Tongue (tissue), 2 donors: ENCODE results near the gene PEF1. TPM values are rescaled to one million over a fixed set of nuclear protein-coding genes. Genes with fewer than 3 reads are reported as not detected.

Experiments
- DNase-seq: peaks from one replicate; pipeline ENCODE4 v3.0.0-alpha.2; 2015
- total RNA-seq: library from RNA; depleted of rRNA; stranded (reverse); fragments of >200 nt; gene quantifications from one replicate; pipeline ENCODE4 v1.2.3, GENCODE V29; 2014

Gene PEF1
- total RNA-seq, 1 donor from 2014 or later = 52.1 TPM

DNA sequence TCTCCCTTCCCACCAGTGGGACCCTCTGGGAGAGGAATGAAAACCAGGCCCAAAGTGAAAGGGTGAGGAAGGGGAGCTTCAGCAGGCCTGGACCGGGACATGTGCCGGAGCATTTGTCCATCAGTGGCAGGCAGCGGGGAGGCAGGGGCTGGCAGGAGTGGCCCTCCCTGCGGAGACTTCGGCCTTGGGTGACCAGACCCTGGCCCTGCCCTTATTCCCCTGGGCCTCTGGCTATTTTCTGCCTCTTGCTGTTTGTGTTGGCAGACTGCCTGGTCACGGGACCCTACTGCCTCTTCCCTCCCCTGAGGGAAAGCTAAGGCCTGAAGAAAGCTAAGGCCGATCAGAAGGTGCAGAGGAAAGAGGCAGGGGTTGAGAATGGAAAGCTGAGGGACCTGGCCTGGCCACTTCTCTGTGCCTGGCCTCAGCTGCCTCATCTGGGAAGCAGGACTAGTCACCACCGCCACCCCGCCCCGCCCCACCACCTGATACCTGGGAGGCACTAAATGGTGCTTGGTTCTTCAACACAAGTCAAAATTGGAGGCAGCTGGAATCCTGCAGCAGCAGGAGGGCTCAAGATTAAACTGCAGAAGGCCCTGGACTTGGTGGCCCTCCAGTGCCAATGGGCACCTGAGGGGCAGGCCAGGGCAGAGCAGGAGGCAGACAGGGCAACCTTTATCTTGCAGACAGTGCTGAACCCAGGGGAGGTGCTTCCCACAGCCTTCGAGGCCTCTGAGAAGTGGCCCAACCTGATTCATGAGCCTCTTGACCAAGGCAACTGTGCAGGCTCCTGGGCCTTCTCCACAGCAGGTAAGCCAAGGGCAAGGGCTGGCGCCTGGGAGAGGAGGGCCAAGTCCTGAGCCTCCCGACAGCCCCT lies 60.4 kb downstream of the PEF1 start:
- DNase-seq = peak; percentile 64

DNA sequence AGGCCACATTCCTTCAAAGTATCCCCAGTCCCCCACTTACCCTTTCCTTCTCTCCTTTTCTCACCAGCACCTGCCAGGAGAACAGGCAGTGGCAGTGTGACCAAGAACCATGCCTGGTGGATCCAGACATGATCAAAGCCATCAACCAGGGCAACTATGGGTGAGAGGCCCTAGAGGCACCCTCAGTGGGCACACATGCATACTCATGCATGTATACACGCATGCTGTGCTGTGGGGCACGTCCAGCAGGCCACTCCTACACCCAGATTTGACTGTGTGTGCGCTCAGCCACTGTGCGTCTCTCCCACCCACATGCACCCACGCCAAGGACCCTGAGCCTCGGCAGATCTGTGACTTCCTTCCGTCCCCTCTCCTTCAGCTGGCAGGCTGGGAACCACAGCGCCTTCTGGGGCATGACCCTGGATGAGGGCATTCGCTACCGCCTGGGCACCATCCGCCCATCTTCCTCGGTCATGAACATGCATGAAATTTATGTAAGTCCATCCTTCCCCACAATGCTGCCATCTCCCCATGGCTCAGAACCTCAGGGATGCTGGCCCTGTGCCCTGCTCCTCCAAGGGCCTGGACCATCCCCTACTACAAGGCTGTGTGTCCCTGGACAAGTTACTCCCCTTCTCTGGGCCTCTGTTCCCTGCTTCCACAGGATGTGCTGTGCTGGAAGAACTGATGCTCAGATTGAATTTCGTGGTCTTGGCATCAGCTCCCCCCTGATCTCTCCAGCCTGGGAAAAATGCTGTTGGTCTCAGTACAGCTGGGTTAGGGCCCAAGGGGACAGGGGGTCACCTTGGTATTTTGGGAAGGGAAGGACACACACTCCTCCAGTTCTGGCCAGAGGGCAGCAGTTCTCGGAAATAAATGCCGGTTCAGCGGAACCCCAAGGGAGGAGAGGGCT lies 61.3 kb downstream of the PEF1 start:
- DNase-seq = no peak

DNA sequence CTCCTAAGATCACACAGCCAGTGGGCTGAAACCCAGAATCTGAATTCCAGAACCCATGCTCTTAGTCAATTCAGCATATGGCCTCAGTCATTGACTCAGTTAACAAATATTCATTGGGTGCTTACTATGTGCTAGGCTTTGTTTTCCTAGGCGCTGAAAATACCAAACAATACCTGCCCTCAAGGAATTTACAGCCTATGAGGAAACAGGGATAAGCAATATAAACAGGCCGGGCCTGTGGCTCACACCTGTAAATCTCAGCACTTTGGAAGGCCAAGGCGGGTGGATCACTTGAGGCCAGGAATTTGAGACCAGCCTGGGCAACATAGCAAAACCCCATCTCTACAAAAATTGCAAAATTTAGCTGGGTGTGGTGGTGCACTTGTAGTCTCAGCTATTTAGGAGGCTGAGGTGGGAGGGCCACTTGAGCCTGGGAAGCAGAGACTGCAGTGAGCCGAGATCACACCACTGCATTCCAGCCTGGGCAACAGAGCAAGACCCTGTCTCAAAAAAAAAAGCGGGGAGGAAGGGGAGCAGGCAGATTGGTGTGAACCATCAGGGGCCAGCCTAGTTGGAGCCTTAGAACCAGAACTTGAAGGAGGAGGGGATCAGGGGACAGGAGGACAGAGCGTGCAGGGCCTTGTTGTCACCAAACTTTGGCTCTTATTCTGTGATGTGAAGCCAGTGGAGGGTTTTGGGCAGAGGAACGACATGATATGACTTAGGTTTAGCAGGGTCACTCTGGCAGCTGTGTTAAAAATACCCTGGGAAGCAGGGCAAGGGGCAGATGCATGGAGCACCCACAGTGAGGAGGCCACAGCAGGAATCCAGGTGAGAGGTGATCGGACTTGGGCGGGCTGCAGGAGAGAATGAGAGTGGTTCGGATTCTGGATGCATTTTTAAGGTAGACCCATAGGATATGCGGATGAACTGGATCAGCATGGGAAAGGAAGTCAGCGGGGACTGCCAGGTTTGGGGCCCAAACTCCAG lies 62.6 kb downstream of the PEF1 start:
- no peak for DNase-seq

DNA sequence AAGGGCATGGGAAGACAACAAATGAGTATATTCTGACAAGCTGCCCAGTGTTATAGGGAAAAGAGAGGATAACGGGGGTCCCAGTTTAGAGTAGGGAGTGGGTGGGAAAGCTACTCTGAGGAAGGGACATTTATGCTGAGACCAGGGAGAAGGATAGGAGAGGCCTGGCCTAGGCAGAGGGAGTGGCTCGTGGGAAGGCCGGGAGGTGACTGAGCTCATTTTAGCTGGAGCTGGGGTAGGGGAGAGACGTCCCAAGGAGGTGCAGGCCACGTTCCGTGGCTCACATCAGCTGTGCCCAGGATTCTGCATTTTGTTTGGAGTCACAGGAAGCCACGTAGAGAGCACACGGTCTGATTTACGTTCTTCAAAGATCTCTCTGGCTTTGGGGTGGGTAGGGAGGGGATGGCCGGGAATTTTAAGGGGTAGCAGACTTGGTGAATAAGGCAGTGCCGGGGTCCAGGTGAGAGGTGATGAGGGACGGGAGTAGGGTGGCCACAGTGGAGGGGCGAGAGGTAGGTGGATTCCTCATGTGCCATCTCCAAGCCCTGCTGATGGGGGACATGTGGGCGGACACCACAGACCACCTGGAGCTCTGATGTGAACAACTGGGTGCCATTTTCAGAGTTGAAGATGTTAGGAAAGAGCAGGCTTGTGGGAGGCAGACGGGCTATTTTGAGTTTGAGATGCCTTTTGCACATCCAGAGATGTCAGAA lies 63.6 kb downstream of the PEF1 start:
- no peak for DNase-seq

GRCh38 chr1:31580513-31580870 lies 64.2 kb downstream of the PEF1 start:
- no peak for DNase-seq

Other genes starting within 250 kb of the PEF1 start
- gene SERINC2, start 231.7 kb downstream of the PEF1 start, total RNA-seq = 12.1 TPM
- gene TINAGL1, start 68.4 kb downstream of the PEF1 start, total RNA-seq = 56.0 TPM
- not detected for gene HCRTR1, start 27.2 kb downstream of the PEF1 start, total RNA-seq
- gene COL16A1, start 59.1 kb upstream of the PEF1 start, total RNA-seq = 158 TPM
- 7.9 TPM for gene ADGRB2, start 119.5 kb upstream of the PEF1 start, total RNA-seq
- gene SPOCD1, start 171.1 kb upstream of the PEF1 start, total RNA-seq = 0.21 TPM